Rectal smooth muscle tissue (tissue), 1 donor: Measurements from ENCODE around the gene UTS2B.

Source experiments
- H3K27ac ChIP-seq: one replicate; pipeline ENCODE4 v1.7.0; 2013; ENCODE audit warnings: low read depth, low read length, inconsistent platforms
- H3K27me3 ChIP-seq: one replicate; pipeline ENCODE4 v1.7.0; 2013; ENCODE audit warnings: low read length; ENCODE audit not compliant: control insufficient read depth, insufficient read depth
- H3K36me3 ChIP-seq: one replicate; pipeline ENCODE4 v1.7.0; 2013; ENCODE audit warnings: low read length; ENCODE audit not compliant: control insufficient read depth, insufficient read depth
- H3K4me1 ChIP-seq: one replicate; pipeline ENCODE4 v1.7.0; 2013; ENCODE audit warnings: low read length; ENCODE audit not compliant: control insufficient read depth, insufficient read depth
- H3K4me3 ChIP-seq: one replicate; pipeline ENCODE4 v1.7.0; 2013; ENCODE audit warnings: low read length
- H3K9ac ChIP-seq: one replicate; pipeline ENCODE4 v1.7.0; 2013; ENCODE audit warnings: low read length

UTS2B gene

DNA sequence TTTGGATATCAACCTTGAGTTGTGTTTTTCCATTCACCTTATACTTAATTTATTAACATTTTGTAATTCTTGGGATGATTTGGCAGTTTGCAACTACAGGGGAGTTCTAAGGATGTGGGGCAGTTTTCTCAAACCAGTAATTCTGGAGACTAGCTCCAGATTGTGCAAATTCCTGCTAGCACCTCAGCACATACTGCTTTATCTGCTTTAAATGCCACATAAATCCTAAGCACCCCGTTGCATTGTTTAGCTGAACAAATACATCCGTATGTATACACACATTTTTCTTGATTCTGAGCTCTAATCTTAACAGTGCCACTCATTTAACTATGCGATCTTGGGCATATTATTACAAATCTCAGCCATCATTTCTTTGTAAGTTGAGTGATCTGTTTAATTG, 16.9 kb upstream of the UTS2B start:
- H3K27ac ChIP-seq, result no peak overlapping the region
- H3K27me3 ChIP-seq, result no peaks in the 10 kb centered on the region
- H3K9ac ChIP-seq, result no peak overlapping the region
- H3K36me3 ChIP-seq, result no peaks in the 10 kb centered on the region
- H3K4me3 ChIP-seq, result no peak overlapping the region
- peaks cover 10% of the 10 kb centered on the region for H3K4me1 ChIP-seq

DNA sequence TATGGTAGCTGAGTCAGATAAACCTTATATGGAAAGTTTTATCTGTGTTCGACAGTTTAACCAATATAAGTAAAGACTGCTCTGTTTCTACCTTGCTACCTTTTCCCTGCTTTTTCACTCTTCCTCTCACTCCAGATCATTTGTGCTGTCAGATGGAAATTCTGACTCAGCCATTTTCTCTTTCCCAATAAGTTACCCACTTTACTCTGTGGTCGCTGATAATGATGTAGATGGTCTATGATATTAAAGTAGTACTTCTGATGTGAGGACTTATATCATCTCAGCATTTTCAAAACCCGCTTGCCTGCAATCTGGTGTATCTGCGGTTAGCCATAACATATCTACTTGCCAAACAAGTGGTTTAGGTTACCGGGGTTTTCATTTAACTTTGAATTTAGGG, 15.0 kb upstream of the UTS2B start:
- peaks cover 16% of the 10 kb centered on the region for H3K4me1 ChIP-seq
- no peak overlapping the region for H3K9ac ChIP-seq
- H3K27ac ChIP-seq, result no peak overlapping the region
- no peaks in the 10 kb centered on the region for H3K27me3 ChIP-seq
- no peaks in the 10 kb centered on the region for H3K36me3 ChIP-seq
- H3K4me3 ChIP-seq, result no peak overlapping the region

DNA sequence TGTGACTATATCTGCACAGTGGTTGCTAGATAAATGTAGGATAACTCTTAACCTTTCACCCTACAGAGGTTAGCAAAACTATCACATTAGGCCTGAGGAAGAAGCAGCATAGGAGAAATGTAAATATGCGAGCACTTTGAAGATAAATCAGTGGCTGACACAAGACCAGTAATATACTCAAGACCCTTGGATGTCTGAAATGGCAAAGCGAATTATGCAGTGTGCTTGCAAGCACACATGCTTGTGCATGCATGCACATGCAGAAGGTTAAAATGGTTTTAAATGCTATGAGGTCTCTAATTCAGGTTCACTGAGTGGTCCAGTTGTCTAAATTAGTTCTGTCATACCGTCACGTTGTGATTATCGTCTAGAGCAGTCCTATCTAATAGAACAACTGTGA, 13.6 kb upstream of the UTS2B start:
- Histone ChIP-seq H3K27ac (no peak overlapping the region), H3K36me3 (no peaks in the 10 kb centered on the region), H3K27me3 (no peaks in the 10 kb centered on the region), H3K4me1 (peaks cover 19% of the 10 kb centered on the region), H3K4me3 (no peak overlapping the region), H3K9ac (no peak overlapping the region)

DNA sequence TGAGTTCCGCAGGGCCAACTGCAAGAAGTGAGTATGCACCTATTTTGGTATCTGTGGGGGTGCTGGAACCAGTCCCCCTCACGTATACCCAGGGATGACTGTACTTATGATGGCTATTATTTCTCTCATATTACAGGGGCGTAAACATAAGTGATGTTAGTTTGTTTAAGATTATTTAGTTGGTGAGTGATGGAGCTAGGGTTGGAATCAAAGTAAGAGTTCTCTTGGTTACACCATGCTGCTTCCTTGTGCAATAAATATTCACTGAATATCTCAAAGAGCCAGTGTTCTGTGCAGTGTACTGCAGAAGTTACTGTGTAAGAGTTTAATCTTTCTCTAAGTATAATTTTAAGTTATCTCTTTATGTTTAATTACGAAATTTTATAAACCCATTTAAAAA, 12.8 kb upstream of the UTS2B start:
- Histone ChIP-seq H3K36me3 (no peaks in the 10 kb centered on the region), H3K27me3 (no peaks in the 10 kb centered on the region), H3K4me1 (peaks cover 24% of the 10 kb centered on the region), H3K27ac (no peak overlapping the region), H3K9ac (no peak overlapping the region), H3K4me3 (no peak overlapping the region)

DNA sequence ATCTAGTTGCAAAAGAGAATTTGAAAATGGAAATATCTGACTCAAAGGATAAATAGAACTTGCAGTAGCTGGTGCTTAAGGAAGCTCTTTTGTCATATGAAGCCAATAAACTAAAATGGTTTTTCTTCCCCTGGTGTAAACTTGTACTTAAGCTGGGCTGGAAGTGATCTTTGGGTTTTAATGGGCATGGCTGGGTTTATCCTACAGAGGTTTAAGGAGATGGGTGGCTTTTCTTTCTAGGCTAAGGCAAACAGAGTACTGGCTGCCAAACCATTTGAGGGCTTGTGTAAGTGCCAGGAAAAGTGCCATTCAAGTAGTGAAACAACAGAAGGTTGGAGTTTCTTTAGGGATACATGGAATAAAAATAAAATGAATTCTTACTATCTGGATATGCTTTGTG, 12.1 kb upstream of the UTS2B start:
- Histone ChIP-seq H3K9ac (no peak overlapping the region), H3K36me3 (no peaks in the 10 kb centered on the region), H3K4me1 (peaks cover 25% of the 10 kb centered on the region), H3K27me3 (no peaks in the 10 kb centered on the region), H3K27ac (no peak overlapping the region), H3K4me3 (no peak overlapping the region)

GRCh38 chr3:191342006-191342405, 11.7 kb upstream of the UTS2B start:
- Histone ChIP-seq H3K4me1 (peaks cover 25% of the 10 kb centered on the region), H3K9ac (no peak overlapping the region), H3K4me3 (no peak overlapping the region), H3K27me3 (no peaks in the 10 kb centered on the region), H3K36me3 (no peaks in the 10 kb centered on the region), H3K27ac (no peak overlapping the region)

DNA sequence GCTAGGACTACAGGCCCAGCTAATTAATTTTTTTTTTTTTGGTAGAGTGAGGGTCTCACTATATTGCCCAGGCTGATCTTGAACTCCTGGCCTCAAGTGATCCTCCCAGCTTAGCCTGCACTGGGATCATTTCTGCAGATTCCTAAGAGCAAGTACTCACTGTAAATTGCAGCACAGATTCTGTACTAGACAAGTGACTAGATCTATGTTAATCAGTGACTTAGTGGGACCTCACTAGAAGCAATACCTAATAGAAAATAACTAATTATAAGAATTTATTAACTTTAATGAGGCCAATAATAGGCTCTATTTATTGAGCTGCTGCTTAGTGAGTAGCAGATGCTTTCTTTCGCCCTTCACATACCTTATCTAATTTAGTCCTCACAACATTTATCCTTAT, 10.6 kb upstream of the UTS2B start:
- Histone ChIP-seq H3K4me1 (peaks cover 25% of the 10 kb centered on the region), H3K36me3 (no peaks in the 10 kb centered on the region), H3K9ac (no peak overlapping the region), H3K27me3 (no peaks in the 10 kb centered on the region), H3K27ac (no peak overlapping the region), H3K4me3 (no peak overlapping the region)

DNA sequence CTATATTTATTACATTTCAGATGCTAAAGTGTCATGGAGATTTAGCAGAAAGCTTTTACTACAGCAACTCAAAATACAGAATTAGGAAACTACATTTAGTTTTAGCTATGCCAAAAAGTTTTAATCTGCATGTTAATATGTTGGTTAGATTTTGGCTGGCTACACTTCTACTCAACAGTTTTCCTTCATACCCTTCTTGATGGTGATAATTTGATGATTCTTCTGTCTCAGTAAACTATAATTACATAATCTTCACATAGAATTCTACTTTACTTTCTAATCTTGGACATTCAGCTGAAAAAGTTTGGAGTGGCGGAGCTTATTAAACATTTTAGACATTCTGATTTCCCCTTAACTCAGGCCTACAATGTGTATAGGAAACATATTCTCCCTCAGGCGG, 10.0 kb upstream of the UTS2B start:
- H3K9ac ChIP-seq, result no peak overlapping the region
- H3K27ac ChIP-seq, result no peak overlapping the region
- peaks cover 25% of the 10 kb centered on the region for H3K4me1 ChIP-seq
- no peaks in the 10 kb centered on the region for H3K27me3 ChIP-seq
- no peak overlapping the region for H3K4me3 ChIP-seq
- no peaks in the 10 kb centered on the region for H3K36me3 ChIP-seq

- H3K9ac ChIP-seq, result no peak overlapping the region
- no peaks in the 10 kb centered on the region for H3K27me3 ChIP-seq
- H3K4me1 ChIP-seq, result peaks cover 25% of the 10 kb centered on the region
- no peak overlapping the region for H3K4me3 ChIP-seq
- H3K36me3 ChIP-seq, result no peaks in the 10 kb centered on the region
- H3K27ac ChIP-seq, result no peak overlapping the region
Observed at GRCh38 chr3:191339316-191339917, 9.1 kb upstream of the UTS2B start.

- Histone ChIP-seq H3K27me3 (no peaks in the 10 kb centered on the region), H3K9ac (no peak overlapping the region), H3K27ac (no peak overlapping the region), H3K36me3 (no peaks in the 10 kb centered on the region), H3K4me1 (peaks cover 25% of the 10 kb centered on the region), H3K4me3 (no peak overlapping the region)
Observed at GRCh38 chr3:191338177-191338488, 7.8 kb upstream of the UTS2B start.

DNA sequence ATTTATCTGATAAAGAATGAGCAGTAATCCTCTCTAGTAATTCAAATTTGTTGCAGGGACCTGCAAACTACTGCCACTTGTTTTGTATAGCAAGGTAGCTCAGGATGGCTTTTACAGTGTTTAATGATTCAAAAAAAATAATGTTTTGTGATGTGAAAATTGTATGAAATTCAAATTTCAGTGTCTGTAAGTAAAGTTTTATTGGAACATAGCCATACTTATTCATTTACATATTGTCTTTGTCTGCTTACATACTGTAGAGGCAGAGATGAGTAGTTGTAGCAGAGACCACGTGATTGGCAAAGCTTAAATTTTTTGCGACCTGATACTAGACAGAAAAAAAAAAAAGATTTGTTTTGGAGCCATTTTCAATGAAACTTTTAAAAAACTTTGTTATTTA, 6.5 kb upstream of the UTS2B start:
- Histone ChIP-seq H3K9ac (no peak overlapping the region), H3K4me3 (no peak overlapping the region), H3K36me3 (no peaks in the 10 kb centered on the region), H3K4me1 (peaks cover 15% of the 10 kb centered on the region), H3K27me3 (no peaks in the 10 kb centered on the region), H3K27ac (no peak overlapping the region)

DNA sequence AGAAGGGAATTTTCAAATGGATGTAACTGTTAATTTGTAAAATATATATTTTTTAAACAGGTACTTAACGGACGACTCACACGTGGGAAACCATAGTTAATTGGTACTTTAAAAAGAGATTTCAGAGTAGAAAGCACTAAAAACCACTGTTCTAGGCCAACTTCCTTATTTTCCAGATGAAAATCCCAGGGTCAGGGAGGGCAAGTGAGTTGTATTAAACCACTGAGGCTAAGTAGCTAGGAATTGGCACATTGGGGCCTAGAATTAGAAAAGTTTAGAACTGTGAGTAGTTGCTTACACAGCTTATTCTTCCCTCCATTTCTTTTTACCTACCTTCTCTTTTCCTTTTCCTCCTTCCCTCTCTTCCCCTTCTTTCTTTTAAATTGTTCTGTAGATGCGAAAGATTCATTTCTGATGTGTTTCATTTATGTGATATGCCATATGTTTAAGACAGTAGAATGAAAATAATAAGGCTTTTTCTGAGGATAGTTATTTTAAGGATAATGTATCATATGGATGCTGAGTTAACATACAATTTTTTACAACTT, 4.1 kb upstream of the UTS2B start:
- H3K27me3 ChIP-seq, result no peaks in the 10 kb centered on the region
- H3K27ac ChIP-seq, result no peak overlapping the region
- H3K36me3 ChIP-seq, result no peaks in the 10 kb centered on the region
- H3K4me1 ChIP-seq, result peaks cover 13% of the 10 kb centered on the region
- no peak overlapping the region for H3K9ac ChIP-seq
- no peak overlapping the region for H3K4me3 ChIP-seq

GRCh38 chr3:191333298-191333880, 3.1 kb upstream of the UTS2B start:
- Histone ChIP-seq H3K27ac (no peak overlapping the region), H3K4me3 (no peak overlapping the region), H3K9ac (no peak overlapping the region), H3K36me3 (no peaks in the 10 kb centered on the region), H3K4me1 (peaks cover 15% of the 10 kb centered on the region), H3K27me3 (no peaks in the 10 kb centered on the region)
